SK-N-SH treated with all-trans-retinoic acid at 6 μM for 48 hours (cell line): ENCODE data around the gene TFIP11.

Experiments used
- ATAC-seq: fragments of 200-7000 bp; cut with Tn5 transposase; 3 replicates; pipeline ENCODE4 v1.9.1; 2020; ENCODE audit warnings: mild to moderate bottlenecking, moderate library complexity
- ARNTL ChIP-seq: fragments of 450-650 bp; formaldehyde crosslinking; IDR thresholded peaks from 2 replicates; pipeline ENCODE4 v1.5.0; 2020; ENCODE audit warnings: low read depth, mild to moderate bottlenecking, moderate library complexity, borderline replicate concordance
- BACH2 ChIP-seq: fragments of 250-450 bp; sonication (Bioruptor Pico); IDR thresholded peaks from 2 replicates; pipeline ENCODE4 v1.9.0; 2021; ENCODE audit warnings: mild to moderate bottlenecking, borderline replicate concordance
- ESRRG ChIP-seq: fragments of 250-450 bp; sonication (Bioruptor Pico); IDR thresholded peaks from 2 replicates; pipeline ENCODE4 v1.6.1; 2021; ENCODE audit warnings: mild to moderate bottlenecking
- GLIS3 ChIP-seq: fragments of 250-450 bp; sonication (Bioruptor Pico); IDR thresholded peaks from 2 replicates; pipeline ENCODE4 v1.5.0; 2020; ENCODE audit warnings: mild to moderate bottlenecking, moderate library complexity
- ISL1 ChIP-seq: fragments of 250-450 bp; sonication (Bioruptor Pico); IDR thresholded peaks from 2 replicates; pipeline ENCODE4 v2.1.2; 2022; ENCODE audit warnings: mild to moderate bottlenecking, moderate library complexity
- OSR1 ChIP-seq: fragments of 250-450 bp; sonication (Bioruptor Pico); IDR thresholded peaks from 2 replicates; pipeline ENCODE4 v1.8.0; 2022; ENCODE audit warnings: moderate library complexity, mild to moderate bottlenecking, inconsistent platforms
- PATZ1 ChIP-seq: fragments of 250-450 bp; sonication (Bioruptor Pico); IDR thresholded peaks from 2 replicates; pipeline ENCODE4 v1.8.0; 2020; ENCODE audit warnings: mild to moderate bottlenecking, moderate library complexity, borderline replicate concordance
- PPARA ChIP-seq: fragments of 250-450 bp; sonication (Bioruptor Pico); IDR thresholded peaks from 2 replicates; pipeline ENCODE4 v1.5.0; 2020; ENCODE audit warnings: mild to moderate bottlenecking, borderline replicate concordance
- RARB ChIP-seq: fragments of 250-450 bp; sonication (Bioruptor Pico); IDR thresholded peaks from 2 replicates; pipeline ENCODE4 v1.8.0; 2021; ENCODE audit warnings: mild to moderate bottlenecking, moderate library complexity
- SNAI2 ChIP-seq: fragments of 250-450 bp; sonication (Bioruptor Pico); IDR thresholded peaks from 2 replicates; pipeline ENCODE4 v1.5.0; 2020; ENCODE audit warnings: mild to moderate bottlenecking, moderate library complexity
- TCF4 ChIP-seq: fragments of 250-450 bp; sonication (Bioruptor Pico); IDR thresholded peaks from 2 replicates; pipeline ENCODE4 v1.8.0; 2021; ENCODE audit warnings: mild to moderate bottlenecking, moderate library complexity, borderline replicate concordance
- TOX ChIP-seq: fragments of 250-450 bp; sonication (Bioruptor Pico); IDR thresholded peaks from 2 replicates; pipeline ENCODE4 v1.8.0; 2021; ENCODE audit warnings: mild to moderate bottlenecking, moderate library complexity, borderline replicate concordance
- ZC3H10 ChIP-seq: fragments of 250-450 bp; sonication (Bioruptor Pico); IDR thresholded peaks from 2 replicates; pipeline ENCODE4 v1.5.1; 2021; ENCODE audit warnings: mild to moderate bottlenecking, moderate library complexity
- ZFP3 ChIP-seq: fragments of 250-450 bp; sonication (Bioruptor Pico); IDR thresholded peaks from 2 replicates; pipeline ENCODE4 v1.5.0; 2020; ENCODE audit warnings: mild to moderate bottlenecking, moderate library complexity
- ZNF565 ChIP-seq: fragments of 450-650 bp; formaldehyde crosslinking; conservative IDR thresholded peaks from 2 replicates; pipeline ENCODE4 v1.5.0; 2020; ENCODE audit warnings: low read depth, mild to moderate bottlenecking, moderate library complexity
- ZNF70 ChIP-seq: fragments of 450-650 bp; formaldehyde crosslinking; IDR thresholded peaks from 2 replicates; pipeline ENCODE4 v1.5.0; 2020; ENCODE audit warnings: mild to moderate bottlenecking, moderate library complexity
- ZNF8 ChIP-seq: fragments of 450-650 bp; formaldehyde crosslinking; IDR thresholded peaks from 2 replicates; pipeline ENCODE4 v1.5.0; 2020; ENCODE audit warnings: mild to moderate bottlenecking, moderate library complexity
- TF ChIP-seq, protein P1 (sequence below): fragments of 250-450 bp; sonication (Bioruptor Pico); IDR thresholded peaks from 2 replicates; pipeline ENCODE4 v1.8.0; 2021; ENCODE audit warnings: low read depth, mild to moderate bottlenecking, moderate library complexity, borderline replicate concordance
- TF ChIP-seq, protein P2 (sequence below): fragments of 250-450 bp; sonication (Bioruptor Pico); IDR thresholded peaks from 2 replicates; pipeline ENCODE4 v1.5.1; 2021; ENCODE audit warnings: mild to moderate bottlenecking, moderate library complexity

Gene TFIP11

GRCh38 chr22:26476705-26477340, 35.5 kb downstream of the TFIP11 start:
- TF ChIP-seq, protein P1, sequence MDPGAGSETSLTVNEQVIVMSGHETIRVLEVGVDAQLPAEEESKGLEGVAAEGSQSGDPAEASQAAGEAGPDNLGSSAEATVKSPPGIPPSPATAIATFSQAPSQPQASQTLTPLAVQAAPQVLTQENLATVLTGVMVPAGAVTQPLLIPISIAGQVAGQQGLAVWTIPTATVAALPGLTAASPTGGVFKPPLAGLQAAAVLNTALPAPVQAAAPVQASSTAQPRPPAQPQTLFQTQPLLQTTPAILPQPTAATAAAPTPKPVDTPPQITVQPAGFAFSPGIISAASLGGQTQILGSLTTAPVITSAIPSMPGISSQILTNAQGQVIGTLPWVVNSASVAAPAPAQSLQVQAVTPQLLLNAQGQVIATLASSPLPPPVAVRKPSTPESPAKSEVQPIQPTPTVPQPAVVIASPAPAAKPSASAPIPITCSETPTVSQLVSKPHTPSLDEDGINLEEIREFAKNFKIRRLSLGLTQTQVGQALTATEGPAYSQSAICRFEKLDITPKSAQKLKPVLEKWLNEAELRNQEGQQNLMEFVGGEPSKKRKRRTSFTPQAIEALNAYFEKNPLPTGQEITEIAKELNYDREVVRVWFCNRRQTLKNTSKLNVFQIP (CRISPR knock-in tag), result no peak
- TF ChIP-seq OSR1 (CRISPR knock-in tag) (no peak), ISL1 (CRISPR knock-in tag) (no peak), ZNF565 (CRISPR knock-in tag) (no peak), ZNF8 (CRISPR knock-in tag) (no peak)
- ATAC-seq, result peak; percentile 21; the same call in 1 of the 3 replicates

DNA sequence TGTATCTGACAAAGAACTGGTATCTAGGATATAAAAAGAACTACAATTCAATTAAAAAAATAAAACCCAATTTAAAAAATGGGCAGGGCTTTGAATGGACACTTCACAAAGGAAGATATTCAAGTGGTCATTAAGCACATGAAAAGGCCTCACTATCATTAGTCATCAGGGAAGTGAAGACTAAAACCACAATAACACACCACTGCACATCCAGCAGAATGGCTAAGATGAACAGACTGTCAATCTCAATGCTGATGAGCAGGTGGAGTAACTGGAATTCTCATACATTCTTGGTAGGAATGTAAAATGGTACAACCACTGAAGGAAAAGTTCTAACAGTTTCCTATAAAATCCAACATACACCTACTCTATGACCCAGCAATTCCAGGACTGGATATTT, 37.6 kb downstream of the TFIP11 start:
- ATAC-seq, result no peak
- TF ChIP-seq, protein P2, sequence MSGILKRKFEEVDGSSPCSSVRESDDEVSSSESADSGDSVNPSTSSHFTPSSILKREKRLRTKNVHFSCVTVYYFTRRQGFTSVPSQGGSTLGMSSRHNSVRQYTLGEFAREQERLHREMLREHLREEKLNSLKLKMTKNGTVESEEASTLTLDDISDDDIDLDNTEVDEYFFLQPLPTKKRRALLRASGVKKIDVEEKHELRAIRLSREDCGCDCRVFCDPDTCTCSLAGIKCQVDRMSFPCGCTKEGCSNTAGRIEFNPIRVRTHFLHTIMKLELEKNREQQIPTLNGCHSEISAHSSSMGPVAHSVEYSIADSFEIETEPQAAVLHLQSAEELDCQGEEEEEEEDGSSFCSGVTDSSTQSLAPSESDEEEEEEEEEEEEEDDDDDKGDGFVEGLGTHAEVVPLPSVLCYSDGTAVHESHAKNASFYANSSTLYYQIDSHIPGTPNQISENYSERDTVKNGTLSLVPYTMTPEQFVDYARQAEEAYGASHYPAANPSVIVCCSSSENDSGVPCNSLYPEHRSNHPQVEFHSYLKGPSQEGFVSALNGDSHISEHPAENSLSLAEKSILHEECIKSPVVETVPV, result no peak
- TF ChIP-seq PATZ1 (CRISPR knock-in tag) (no peak), TOX (CRISPR knock-in tag) (no peak), ZNF70 (CRISPR knock-in tag) (no peak), ARNTL (CRISPR knock-in tag) (no peak), ZFP3 (CRISPR knock-in tag) (no peak), ZC3H10 (no peak), SNAI2 (CRISPR knock-in tag) (no peak), TCF4 (CRISPR knock-in tag) (no peak), PPARA (CRISPR knock-in tag) (no peak), ISL1 (CRISPR knock-in tag) (no peak), RARB (CRISPR knock-in tag) (no peak), OSR1 (CRISPR knock-in tag) (no peak), ZNF8 (CRISPR knock-in tag) (no peak), ZNF565 (CRISPR knock-in tag) (no peak), BACH2 (CRISPR knock-in tag) (no peak)
- TF ChIP-seq, protein P1 (CRISPR knock-in tag), result no peak

DNA sequence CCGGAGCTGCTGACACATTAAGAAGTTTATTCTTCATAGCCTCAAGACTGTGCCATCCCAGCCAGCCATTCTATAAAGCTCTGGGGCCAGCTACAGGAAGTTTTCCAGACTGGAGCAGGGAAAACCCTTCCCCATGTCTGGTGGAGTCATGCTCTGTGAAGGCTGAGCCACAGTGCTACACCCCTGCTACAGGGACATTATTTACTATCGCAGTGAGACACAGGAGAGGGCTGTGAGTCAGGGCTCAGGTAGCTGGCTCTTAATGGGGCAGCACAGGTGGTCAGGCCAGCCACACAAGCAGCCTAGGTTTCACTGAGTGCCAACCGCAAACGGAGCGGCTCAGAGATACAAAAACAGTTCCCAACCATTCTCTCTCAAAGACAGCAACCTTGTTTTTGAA, 40.8 kb downstream of the TFIP11 start:
- ATAC-seq, result peak; percentile 90
- TF ChIP-seq GLIS3, result no peak
- TF ChIP-seq, protein P2, result no peak
- no peak for TF ChIP-seq ARNTL (CRISPR knock-in tag)
- no peak for TF ChIP-seq PATZ1 (CRISPR knock-in tag)
- no peak for TF ChIP-seq ZNF70 (CRISPR knock-in tag)
- no peak for TF ChIP-seq ZC3H10
- TF ChIP-seq, protein P1 (CRISPR knock-in tag), result no peak
- no peak for TF ChIP-seq ESRRG (CRISPR knock-in tag)
- no peak for TF ChIP-seq TCF4 (CRISPR knock-in tag)
- TF ChIP-seq BACH2 (CRISPR knock-in tag), result no peak
- TF ChIP-seq TOX (CRISPR knock-in tag), result no peak
- no peak for TF ChIP-seq SNAI2 (CRISPR knock-in tag)
- TF ChIP-seq PPARA (CRISPR knock-in tag), result no peak
